ENCODE measurements around the gene ITGA11. TPM values are rescaled to one million over a fixed set of nuclear protein-coding genes. Genes with fewer than 3 reads are reported as not detected.

Gene ITGA11, protein sequence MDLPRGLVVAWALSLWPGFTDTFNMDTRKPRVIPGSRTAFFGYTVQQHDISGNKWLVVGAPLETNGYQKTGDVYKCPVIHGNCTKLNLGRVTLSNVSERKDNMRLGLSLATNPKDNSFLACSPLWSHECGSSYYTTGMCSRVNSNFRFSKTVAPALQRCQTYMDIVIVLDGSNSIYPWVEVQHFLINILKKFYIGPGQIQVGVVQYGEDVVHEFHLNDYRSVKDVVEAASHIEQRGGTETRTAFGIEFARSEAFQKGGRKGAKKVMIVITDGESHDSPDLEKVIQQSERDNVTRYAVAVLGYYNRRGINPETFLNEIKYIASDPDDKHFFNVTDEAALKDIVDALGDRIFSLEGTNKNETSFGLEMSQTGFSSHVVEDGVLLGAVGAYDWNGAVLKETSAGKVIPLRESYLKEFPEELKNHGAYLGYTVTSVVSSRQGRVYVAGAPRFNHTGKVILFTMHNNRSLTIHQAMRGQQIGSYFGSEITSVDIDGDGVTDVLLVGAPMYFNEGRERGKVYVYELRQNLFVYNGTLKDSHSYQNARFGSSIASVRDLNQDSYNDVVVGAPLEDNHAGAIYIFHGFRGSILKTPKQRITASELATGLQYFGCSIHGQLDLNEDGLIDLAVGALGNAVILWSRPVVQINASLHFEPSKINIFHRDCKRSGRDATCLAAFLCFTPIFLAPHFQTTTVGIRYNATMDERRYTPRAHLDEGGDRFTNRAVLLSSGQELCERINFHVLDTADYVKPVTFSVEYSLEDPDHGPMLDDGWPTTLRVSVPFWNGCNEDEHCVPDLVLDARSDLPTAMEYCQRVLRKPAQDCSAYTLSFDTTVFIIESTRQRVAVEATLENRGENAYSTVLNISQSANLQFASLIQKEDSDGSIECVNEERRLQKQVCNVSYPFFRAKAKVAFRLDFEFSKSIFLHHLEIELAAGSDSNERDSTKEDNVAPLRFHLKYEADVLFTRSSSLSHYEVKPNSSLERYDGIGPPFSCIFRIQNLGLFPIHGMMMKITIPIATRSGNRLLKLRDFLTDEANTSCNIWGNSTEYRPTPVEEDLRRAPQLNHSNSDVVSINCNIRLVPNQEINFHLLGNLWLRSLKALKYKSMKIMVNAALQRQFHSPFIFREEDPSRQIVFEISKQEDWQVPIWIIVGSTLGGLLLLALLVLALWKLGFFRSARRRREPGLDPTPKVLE
- under 1 TPM in 1 of 2 experiments, not detected in 1; 0.02 TPM for total RNA-seq

GRCh38 chr15:68431792-68432401 lies at the start of gene ITGA11:
TSS of gene ITGA11 (minus strand) at chr15:68432163. CDS start at chr15:68432066, 97 bp downstream.
- no peak within 1 kb of the TSS for H3K4me3 Mint-ChIP-seq
- CTCF ChIA-PET = interaction anchor here (0.7 kb wide), 1 partner anchor 126 kb away, joined by 3 read pairs; no protein-coding TSS in a partner anchor
- DNase-seq (peak; percentile 34), ATAC-seq (peak; percentile 77)
- H3K36me3 Mint-ChIP-seq = no peaks in the 10 kb centered on the region
- peaks cover 78% of the 10 kb centered on the region for H3K27me3 Mint-ChIP-seq
- H3K9me3 Mint-ChIP-seq (ENCODE audit: low read depth) = no peaks in the 10 kb centered on the region
- peak within 1 kb of the TSS; percentile 58 for H3K27ac Mint-ChIP-seq
- peaks cover 2% of the 10 kb centered on the region for H3K4me1 Mint-ChIP-seq

- Mint-ChIP-seq H3K4me1 (no peaks in the 10 kb centered on the region), H3K9me3 (ENCODE audit: low read depth) (no peaks in the 10 kb centered on the region), H3K36me3 (no peaks in the 10 kb centered on the region), H3K27ac (no peak overlapping the region), H3K27me3 (peaks cover 40% of the 10 kb centered on the region), H3K4me3 (no peak overlapping the region)
- CTCF ChIA-PET = no interaction called here
- ATAC-seq (no peak), DNase-seq (no peak)
Observed at GRCh38 chr15:68481321-68481720, 49.4 kb upstream of the ITGA11 start.

DNA sequence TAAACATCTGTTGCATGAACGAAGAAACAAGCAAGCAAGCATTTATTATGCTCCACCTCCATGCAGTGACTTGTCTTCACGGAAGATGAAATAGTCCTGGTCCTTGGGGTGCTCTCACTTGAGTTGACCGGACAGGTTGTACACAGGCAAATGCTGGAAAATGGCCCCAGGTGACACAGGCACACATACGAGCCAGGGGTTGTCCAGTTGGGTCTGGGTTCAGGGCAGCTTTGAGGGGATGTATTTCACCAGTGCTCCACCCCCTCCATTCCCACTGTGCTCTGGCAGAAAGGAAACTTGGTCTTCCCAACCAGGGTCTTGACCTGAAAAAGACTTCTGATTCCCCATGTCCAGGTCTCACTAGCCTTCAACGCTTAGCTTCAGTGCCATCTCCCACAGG lies 48.3 kb upstream of the ITGA11 start:
- H3K27me3 Mint-ChIP-seq = peaks cover 45% of the 10 kb centered on the region
- H3K27ac Mint-ChIP-seq = no peak overlapping the region
- ATAC-seq (no peak), DNase-seq (no peak)
- no peaks in the 10 kb centered on the region for H3K4me1 Mint-ChIP-seq
- H3K9me3 Mint-ChIP-seq (ENCODE audit: low read depth) = no peaks in the 10 kb centered on the region
- CTCF ChIA-PET = no interaction called here
- no peak overlapping the region for H3K4me3 Mint-ChIP-seq
- H3K36me3 Mint-ChIP-seq = no peaks in the 10 kb centered on the region

DNA sequence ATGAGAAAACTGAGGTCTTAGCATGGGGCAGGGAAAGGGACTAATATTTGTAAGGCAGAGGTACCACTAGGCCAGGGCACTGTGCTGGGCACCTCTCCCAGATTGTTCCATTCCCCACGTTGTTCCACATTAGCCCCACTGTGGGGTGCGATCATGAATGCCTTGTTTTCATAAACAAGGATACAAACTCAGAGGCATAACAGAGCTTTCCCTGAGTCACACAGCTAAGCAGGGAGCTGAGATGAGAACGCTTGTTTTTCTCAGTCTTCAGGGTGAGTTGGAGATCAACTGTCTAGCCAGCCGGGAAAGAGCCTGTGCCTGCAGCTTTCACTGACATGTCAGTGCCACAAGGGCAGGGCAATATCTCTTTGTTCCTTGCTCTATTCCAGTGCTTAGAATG lies 47.9 kb upstream of the ITGA11 start:
- H3K4me1 Mint-ChIP-seq = no peaks in the 10 kb centered on the region
- peaks cover 46% of the 10 kb centered on the region for H3K27me3 Mint-ChIP-seq

DNA sequence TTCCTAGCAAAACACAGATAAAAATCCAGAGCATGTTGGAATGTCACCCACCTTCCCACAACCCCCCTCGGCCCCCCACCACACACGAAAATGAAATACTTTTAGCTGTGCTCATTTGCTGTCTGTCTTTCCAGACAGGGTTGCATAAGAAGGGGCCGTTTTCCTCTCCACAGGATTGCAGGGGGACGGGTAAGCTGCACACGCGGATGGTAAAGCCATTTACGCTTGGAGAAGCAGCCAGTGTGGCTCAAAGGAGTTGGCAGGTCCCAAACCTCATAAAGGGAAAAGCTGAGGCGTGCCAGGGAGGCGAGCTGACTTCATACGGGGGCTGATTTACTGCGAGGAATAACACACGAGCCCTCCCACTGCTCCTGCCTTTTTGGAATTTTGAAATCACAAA lies 47.4 kb upstream of the ITGA11 start:
- Mint-ChIP-seq H3K4me3 (no peak overlapping the region), H3K27me3 (peaks cover 51% of the 10 kb centered on the region), H3K36me3 (no peaks in the 10 kb centered on the region), H3K9me3 (ENCODE audit: low read depth) (no peaks in the 10 kb centered on the region), H3K4me1 (no peaks in the 10 kb centered on the region), H3K27ac (no peak overlapping the region)
- DNase-seq = no peak
- no peak for ATAC-seq
- CTCF ChIA-PET = no interaction called here

More for the DNA sequence above, 47.9 kb upstream of the ITGA11 start:
- ATAC-seq (no peak), DNase-seq (no peak)
- Mint-ChIP-seq H3K9me3 (ENCODE audit: low read depth) (no peaks in the 10 kb centered on the region), H3K27ac (no peak overlapping the region), H3K4me3 (no peak overlapping the region), H3K36me3 (no peaks in the 10 kb centered on the region)
- CTCF ChIA-PET = no interaction called here

GRCh38 chr15:68478853-68479252 lies 46.9 kb upstream of the ITGA11 start:
- Mint-ChIP-seq H3K27me3 (peaks cover 51% of the 10 kb centered on the region), H3K4me1 (no peaks in the 10 kb centered on the region), H3K27ac (no peak overlapping the region), H3K9me3 (ENCODE audit: low read depth) (no peaks in the 10 kb centered on the region), H3K4me3 (no peak overlapping the region), H3K36me3 (no peaks in the 10 kb centered on the region)
- CTCF ChIA-PET = no interaction called here
- ATAC-seq (no peak), DNase-seq (no peak)

DNA sequence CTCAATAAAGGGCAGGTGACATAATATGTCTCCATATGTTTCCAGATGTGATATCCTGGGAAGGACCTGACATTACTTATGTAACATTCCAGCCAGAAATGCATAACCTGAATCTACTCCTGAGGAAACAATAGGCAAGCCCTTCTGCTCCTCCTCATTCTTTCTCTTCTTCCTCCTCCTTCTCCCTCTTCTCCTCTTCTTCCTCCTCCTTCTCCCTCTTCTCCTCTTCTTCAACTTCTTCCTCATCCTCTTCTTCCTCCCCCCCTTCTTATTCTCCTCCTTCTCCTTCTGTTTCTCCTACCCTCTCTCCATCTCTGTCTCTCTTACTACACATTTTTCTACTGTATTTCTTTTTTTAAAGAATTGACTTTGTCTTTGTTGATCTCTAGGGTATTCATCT lies 43.5 kb upstream of the ITGA11 start:
- DNase-seq = no peak
- no peaks in the 10 kb centered on the region for H3K36me3 Mint-ChIP-seq
- H3K9me3 Mint-ChIP-seq (ENCODE audit: low read depth) = no peaks in the 10 kb centered on the region
- no peaks in the 10 kb centered on the region for H3K4me1 Mint-ChIP-seq
- no peak overlapping the region for H3K27ac Mint-ChIP-seq
- ATAC-seq = no peak
- no peak overlapping the region for H3K4me3 Mint-ChIP-seq
- CTCF ChIA-PET = no interaction called here
- peaks cover 58% of the 10 kb centered on the region for H3K27me3 Mint-ChIP-seq

DNA sequence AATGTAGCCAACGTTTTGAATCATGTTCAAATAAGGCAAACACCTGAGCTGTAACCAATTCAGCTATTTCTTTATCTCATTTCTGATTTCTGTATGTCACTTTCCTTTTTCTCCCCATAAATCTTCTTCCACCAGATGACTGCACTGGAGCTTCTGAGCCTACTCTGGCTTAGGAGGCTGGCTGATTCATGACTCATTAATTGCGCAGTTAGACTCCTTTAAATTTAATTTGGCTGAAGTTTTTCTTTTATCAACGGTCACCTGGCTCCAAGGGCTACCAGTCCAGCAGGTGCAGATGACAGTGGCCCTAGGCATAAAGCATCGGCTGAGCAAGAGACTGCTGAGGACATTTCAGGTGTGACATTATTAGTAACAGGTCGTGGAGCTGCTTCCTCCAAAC lies 39.6 kb upstream of the ITGA11 start:
- peaks cover 49% of the 10 kb centered on the region for H3K27me3 Mint-ChIP-seq
- CTCF ChIA-PET = no interaction called here
- no peaks in the 10 kb centered on the region for H3K4me1 Mint-ChIP-seq
- ATAC-seq (no peak), DNase-seq (no peak)
- H3K36me3 Mint-ChIP-seq = no peaks in the 10 kb centered on the region
- no peak overlapping the region for H3K27ac Mint-ChIP-seq
- no peaks in the 10 kb centered on the region for H3K9me3 Mint-ChIP-seq (ENCODE audit: low read depth)
- H3K4me3 Mint-ChIP-seq = no peak overlapping the region

- CTCF ChIA-PET = no interaction called here
- ATAC-seq = no peak
Observed at GRCh38 chr15:68470976-68471375, 39.0 kb upstream of the ITGA11 start.

DNA sequence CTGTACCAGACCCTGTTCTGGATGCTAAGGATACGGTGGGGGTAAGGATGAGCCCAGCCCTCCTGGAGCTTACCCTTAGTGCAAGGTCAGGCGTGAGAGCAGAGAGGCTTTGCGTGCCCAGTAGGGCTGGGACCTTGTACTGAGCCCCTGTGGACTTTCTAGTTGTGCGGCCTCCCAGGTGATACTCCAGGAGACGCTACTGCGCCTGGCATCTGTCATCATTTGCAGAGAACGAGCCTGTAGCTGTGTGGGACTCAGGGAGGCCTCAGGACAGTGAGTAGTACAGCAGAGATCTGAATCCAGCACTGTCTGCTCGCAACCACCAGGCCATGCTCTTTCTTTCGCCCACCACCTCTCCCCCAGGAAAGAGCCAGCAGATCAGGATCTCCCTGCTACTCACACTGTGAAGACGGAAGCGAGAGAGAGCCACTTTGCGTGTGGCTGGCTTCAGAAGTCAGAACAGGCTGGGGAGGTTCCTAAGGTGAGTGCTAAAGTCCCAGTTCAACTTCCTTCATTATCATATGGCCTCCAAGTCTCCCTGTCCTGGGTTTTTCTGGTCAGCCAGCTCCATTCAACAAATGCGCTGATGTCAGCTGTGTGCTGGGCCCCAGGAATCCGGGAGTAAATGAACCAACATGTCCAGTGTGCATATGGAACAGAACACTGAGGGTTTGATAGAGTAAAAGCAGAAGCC lies 38.2 kb upstream of the ITGA11 start:
- DNase-seq = no peak
- Mint-ChIP-seq H3K4me1 (peaks cover 2% of the 10 kb centered on the region), H3K9me3 (ENCODE audit: low read depth) (no peaks in the 10 kb centered on the region), H3K4me3 (no peak overlapping the region), H3K27ac (no peak overlapping the region), H3K36me3 (no peaks in the 10 kb centered on the region), H3K27me3 (peaks cover 40% of the 10 kb centered on the region)
- CTCF ChIA-PET = no interaction called here
- no peak for ATAC-seq

More at GRCh38 chr15:68470976-68471375, 39.0 kb upstream of the ITGA11 start:
- H3K4me3 Mint-ChIP-seq = no peak overlapping the region
- no peaks in the 10 kb centered on the region for H3K36me3 Mint-ChIP-seq
- H3K27ac Mint-ChIP-seq = no peak overlapping the region
- H3K4me1 Mint-ChIP-seq = no peaks in the 10 kb centered on the region
- H3K27me3 Mint-ChIP-seq = peaks cover 45% of the 10 kb centered on the region
- no peak for DNase-seq
- H3K9me3 Mint-ChIP-seq (ENCODE audit: low read depth) = no peaks in the 10 kb centered on the region

DNA sequence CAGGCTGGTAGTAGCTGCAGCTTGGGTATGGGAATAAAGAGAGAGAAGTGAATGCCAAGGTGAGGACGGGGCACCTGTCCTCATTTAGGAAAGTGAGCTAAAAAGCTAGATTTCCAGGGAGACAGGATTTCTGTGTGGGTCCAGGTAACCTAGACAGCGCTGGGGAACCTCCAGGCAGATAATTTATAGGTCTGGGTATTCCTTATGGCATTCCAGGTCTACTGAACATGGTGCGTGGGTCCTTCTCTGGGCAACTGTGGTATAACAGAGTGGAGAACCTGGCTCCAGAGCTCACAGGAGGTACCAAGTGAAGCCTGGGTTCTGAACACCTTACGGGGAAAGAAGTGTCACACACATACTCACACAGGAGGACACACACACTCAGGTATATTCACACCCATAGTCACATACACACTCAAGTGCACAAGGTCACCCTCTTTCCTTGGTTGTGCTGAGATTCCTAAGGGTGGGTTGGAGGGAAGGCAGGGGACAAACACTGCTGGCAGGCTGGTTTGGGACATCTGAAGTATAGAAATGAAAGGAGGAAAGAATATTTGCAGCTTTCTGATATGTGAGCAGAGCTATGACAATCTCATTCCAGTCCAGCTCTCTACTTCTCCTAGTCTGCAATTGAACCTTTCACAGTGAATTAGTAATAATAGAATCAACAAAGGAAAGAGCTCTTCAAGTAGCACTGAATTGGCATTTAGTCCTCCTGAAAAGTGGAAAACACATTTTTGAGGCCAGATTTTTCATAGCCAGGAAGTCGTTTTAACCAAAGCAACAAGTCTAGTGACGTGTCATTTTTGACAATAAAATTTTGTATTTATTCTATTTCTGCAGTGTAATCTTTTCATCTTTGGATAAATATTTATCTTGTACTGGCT lies 37.4 kb upstream of the ITGA11 start:
- Mint-ChIP-seq H3K4me1 (peaks cover 2% of the 10 kb centered on the region), H3K4me3 (no peak overlapping the region)
- CTCF ChIA-PET = no interaction called here

DNA sequence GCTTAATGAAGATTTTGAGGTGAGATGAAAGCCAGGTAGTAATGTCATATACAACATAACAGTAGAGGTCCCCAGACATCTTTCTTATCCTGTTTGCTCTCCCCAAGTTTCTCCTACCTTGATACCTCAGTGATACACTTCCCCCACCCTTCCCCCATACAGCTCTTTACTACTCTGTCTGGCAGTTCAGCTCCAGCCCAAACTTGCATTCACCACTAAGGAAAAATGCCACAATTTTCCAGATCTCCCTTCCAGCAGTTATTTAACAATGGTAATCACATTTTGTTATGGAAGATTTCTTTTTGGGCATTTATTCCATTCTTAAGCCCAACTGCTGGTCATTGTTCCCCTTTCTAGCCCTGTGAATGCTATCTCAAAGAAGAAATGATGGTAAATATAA lies 34.9 kb upstream of the ITGA11 start:
- Mint-ChIP-seq H3K27ac (no peak overlapping the region), H3K9me3 (ENCODE audit: low read depth) (no peaks in the 10 kb centered on the region), H3K27me3 (peaks cover 23% of the 10 kb centered on the region), H3K4me3 (no peak overlapping the region), H3K36me3 (no peaks in the 10 kb centered on the region), H3K4me1 (peaks cover 2% of the 10 kb centered on the region)
- ATAC-seq (no peak), DNase-seq (no peak)
- CTCF ChIA-PET = interaction anchor here (1.1 to 2.2 kb wide), 3 partner anchors 15 to 161 kb away, joined by 3 to 6 read pairs (median 3); no protein-coding TSS in a partner anchor

More for the DNA sequence above, 37.4 kb upstream of the ITGA11 start:
- no peaks in the 10 kb centered on the region for H3K36me3 Mint-ChIP-seq
- H3K9me3 Mint-ChIP-seq (ENCODE audit: low read depth) = no peaks in the 10 kb centered on the region
- DNase-seq (no peak), ATAC-seq (no peak)
- H3K27ac Mint-ChIP-seq = no peak overlapping the region
- peaks cover 34% of the 10 kb centered on the region for H3K27me3 Mint-ChIP-seq
